ENCODE data around the gene HERPUD1.
"Not testable (repeated sequence)": the region's sequence is repeated elsewhere in the genome, so short reads cannot be mapped to it uniquely, and the experiment has no call there.

The HERPUD1 gene

DNA sequence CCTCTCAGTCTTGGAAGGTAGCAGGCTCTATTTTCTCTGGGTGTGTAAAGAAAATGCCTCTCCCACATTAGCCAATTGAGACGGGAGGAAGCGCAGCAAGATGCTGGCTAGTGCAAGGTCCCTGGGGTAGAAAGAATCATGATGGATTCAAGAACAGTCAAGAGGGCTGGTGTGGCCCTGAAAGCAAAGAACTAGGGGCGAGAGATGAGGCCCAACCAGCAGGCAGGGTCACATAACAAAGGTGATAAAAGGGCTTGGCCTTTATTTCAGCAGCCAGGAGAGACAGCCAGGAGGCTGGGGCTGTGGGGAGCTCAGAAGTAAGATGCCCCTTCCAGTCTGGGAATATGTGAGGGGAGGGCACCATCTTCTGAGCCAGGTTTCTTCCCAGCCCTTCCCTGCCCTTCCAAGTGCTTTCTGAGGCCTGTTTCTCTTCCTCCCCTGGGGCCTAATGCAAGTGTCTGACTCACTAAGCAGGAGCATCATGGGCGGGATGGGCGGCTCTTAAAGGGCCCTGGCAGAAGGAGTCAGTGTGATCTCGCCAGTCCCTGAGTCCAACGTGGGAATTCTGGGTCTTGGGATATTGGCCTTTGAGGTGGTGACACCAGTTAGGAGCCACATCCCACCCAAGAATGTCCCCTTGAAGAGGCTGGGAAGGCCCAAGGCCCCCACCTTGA is 53.5 kb downstream of the HERPUD1 start:
- peak overlapping the region; percentile 100 for H3K27ac Mint-ChIP-seq
- peaks cover 38% of the 10 kb centered on the region for H3K36me3 Mint-ChIP-seq
- peak overlapping the region; percentile 96 for H3K4me3 Mint-ChIP-seq
- no peaks in the 10 kb centered on the region for H3K27me3 Mint-ChIP-seq
- H3K4me1 Mint-ChIP-seq (ENCODE audit: low read depth) = peaks cover 74% of the 10 kb centered on the region
- H3K9me3 Mint-ChIP-seq (ENCODE audit: low read depth) = no peaks in the 10 kb centered on the region

DNA sequence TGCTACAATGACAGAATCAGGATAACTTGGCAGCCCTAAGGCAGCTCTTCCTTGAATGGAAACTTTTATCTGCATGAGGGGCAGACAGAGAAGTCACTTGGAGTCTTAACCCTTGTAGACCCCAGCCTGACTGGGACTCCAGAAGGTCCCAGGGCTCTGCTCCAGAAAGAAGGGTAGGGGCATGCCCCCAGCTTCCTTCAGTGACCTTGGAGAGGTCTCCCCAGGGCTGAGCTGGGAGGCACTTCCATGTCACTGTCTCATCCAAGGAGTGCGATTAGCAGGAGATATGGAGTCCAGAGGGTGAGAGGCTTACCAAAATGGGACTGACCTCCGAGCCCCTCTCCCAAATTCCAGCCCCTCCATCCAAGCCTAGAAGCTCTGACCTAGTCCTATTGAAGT is 54.0 kb downstream of the HERPUD1 start:
- Mint-ChIP-seq H3K4me1 (ENCODE audit: low read depth) (peaks cover 72% of the 10 kb centered on the region), H3K36me3 (peaks cover 41% of the 10 kb centered on the region), H3K9me3 (ENCODE audit: low read depth) (no peaks in the 10 kb centered on the region), H3K4me3 (peak overlapping the region; percentile 96), H3K27me3 (no peaks in the 10 kb centered on the region), H3K27ac (peak overlapping the region; percentile 100)

DNA sequence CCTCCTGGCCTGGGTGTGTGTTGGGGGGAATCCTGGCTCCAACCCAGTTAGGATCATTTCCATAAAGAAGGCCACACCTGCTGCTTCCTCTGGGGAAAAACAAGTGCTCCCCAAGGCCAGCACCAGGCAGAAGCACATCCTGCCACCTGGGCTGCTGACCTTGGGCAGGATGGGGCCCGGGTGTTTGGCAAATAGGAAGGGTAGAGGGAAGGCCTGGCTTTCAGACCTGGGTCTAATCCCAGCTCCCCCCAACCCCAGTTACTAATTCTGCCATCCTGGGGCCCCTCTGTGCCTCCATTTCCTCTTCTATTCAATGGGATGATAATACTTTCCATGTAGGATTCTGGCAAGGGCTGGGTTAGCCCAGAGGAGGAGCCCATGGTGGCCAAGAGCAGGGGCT is 54.4 kb downstream of the HERPUD1 start:
- Mint-ChIP-seq H3K4me3 (peak overlapping the region; percentile 96), H3K9me3 (ENCODE audit: low read depth) (no peaks in the 10 kb centered on the region), H3K27me3 (no peaks in the 10 kb centered on the region), H3K4me1 (ENCODE audit: low read depth) (peaks cover 69% of the 10 kb centered on the region), H3K27ac (peak overlapping the region; percentile 100), H3K36me3 (peaks cover 42% of the 10 kb centered on the region)

DNA sequence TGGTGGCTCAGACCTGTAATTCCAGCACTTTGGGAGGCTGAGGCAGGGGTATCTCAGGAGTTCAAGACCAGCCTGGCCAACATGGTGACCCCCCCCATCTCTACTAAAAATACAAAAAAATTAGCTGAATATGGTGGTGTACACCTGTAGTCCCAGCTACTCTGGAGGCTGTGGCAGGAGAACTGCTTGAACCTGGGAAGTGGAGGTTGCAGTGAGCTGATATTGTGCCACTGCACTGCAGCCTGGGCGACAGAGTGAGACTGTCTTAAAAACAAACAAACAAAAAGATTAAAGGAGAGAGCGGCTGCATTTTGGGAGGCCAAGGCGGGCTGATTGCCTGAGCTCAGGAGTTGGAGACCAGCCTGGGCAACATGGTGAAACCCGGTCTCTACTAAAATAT is 55.0 kb downstream of the HERPUD1 start:
- peak overlapping the region; percentile 96 for H3K4me3 Mint-ChIP-seq
- not testable (repeated sequence) for H3K27me3 Mint-ChIP-seq; H3K9me3 Mint-ChIP-seq (ENCODE audit: low read depth)
- peak overlapping the region; percentile 100 for H3K27ac Mint-ChIP-seq
- peaks cover 68% of the 10 kb centered on the region for H3K4me1 Mint-ChIP-seq (ENCODE audit: low read depth)
- peaks cover 43% of the 10 kb centered on the region for H3K36me3 Mint-ChIP-seq

DNA sequence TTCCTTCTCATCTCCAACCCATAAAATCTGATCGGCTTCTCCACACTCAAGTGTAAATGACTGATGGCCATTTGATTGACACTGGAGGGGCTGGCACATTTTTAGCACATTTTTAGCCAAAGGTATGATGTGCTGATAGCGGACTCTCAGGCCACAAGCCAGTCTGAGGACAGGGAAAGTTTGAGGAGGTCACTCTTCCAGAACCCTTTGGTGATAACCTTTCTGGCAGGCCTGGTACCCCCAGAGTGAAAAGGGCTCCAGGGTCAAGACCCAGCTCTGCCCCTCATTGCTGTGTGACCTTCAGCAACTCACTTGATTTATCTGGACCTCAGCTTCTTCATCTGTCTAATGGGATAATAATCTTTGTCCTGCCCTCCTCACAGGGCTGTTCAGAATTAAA is 55.8 kb downstream of the HERPUD1 start:
- peaks cover 43% of the 10 kb centered on the region for H3K36me3 Mint-ChIP-seq
- peak overlapping the region; percentile 96 for H3K4me3 Mint-ChIP-seq
- H3K4me1 Mint-ChIP-seq (ENCODE audit: low read depth) = peaks cover 63% of the 10 kb centered on the region
- no peaks in the 10 kb centered on the region for H3K27me3 Mint-ChIP-seq
- peak overlapping the region; percentile 100 for H3K27ac Mint-ChIP-seq
- H3K9me3 Mint-ChIP-seq (ENCODE audit: low read depth) = no peaks in the 10 kb centered on the region

DNA sequence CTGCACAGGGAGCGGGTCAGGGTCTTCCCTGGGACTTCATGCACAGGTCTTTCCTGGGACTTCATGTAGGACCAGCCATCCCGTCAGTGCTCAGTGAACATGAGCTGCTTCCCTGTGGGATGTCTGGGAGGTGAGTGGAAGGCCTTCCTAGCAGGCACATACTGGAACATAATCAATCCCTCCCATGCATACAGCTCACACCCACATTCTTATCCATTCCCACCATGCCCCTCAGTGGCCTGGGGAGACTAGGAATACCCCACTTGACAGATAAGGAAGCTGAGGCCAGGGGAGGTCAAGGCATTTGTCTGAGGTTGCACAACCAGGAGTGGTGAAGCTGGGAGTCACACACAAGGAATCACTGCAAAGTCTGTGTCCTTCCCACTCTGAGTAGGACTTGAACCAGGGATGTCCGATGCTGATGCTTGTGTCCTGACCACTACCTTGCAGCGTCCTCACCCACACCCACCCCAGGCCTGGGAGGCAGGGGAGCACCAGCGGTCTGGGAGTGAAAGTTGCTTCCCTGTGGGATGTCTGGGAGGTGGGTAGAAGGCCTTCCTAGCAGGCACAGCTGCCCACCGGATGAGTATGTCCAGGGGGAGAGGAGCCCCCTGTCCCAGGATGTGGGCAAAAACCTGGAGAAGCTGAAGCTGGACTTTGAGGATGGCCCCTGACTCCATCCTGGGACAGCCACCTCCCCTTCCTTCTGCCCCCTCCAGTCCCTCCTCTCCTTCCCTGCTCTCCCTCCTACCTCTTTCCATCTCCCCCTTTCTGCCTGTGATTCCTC is 56.4 kb downstream of the HERPUD1 start:
- Mint-ChIP-seq H3K4me3 (peak overlapping the region; percentile 96), H3K27me3 (no peaks in the 10 kb centered on the region), H3K36me3 (peaks cover 44% of the 10 kb centered on the region), H3K4me1 (ENCODE audit: low read depth) (peaks cover 63% of the 10 kb centered on the region), H3K9me3 (ENCODE audit: low read depth) (no peaks in the 10 kb centered on the region), H3K27ac (peak overlapping the region; percentile 100)

DNA sequence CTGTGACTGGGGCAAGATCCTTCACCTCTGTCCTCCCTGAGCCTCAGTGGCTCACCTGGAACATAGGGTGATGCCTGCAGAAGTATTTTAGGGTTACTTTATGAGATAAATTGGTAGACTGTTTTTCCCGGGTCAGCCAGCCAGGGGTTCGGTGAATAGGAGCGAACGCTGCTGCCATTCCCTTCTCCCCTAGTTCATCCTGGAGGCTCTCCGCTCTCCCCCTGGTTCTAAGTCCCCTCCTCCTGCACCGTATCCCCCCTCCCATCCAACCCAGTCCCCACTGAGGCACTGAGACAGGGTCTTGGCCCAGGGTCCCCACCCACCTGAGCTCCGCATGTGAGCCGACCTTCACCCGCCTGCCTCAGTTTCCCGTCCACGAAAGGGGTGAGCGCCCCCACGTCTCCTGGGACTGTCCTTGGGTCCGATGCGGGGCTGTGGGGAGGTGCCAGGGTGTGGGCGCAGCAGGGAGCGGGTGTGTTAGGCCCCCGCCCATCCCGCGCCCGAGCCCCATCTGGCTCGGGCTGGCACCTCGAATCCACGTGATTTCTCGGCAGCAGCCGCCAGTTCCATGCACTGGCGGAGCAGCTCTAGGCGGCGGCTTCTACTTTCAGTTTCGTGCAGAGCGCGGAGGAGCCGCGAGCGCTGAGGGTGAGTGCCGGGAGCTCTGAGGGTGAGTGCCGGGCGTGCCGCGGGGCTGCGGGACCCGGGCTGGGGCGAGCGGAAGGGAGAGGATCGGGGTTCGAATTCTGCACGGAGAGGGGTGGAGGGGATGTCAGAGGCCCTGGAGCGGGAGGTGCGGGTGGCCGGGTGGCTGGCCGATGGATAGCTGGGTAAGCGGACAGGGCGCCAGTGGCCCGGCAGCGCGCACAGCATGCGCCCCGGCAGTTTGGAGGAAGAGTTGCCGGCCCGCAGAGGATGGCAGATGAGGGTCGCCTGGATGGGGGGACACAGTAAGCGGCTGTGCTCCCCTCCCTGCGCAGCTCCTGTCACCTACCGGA is 57.3 kb downstream of the HERPUD1 start, which contains the start of gene NLRC5:
Gene NLRC5, plus strand, starts transcription at position 610 of the 998 bp plus-strand sequence. CDS start 31,156 bp downstream, outside the sequence.
- Mint-ChIP-seq H3K27me3 (no peaks in the 10 kb centered on the region), H3K4me3 (peak within 1 kb of the TSS; percentile 96), H3K4me1 (ENCODE audit: low read depth) (peaks cover 63% of the 10 kb centered on the region), H3K27ac (peak within 1 kb of the TSS; percentile 100), H3K9me3 (ENCODE audit: low read depth) (no peaks in the 10 kb centered on the region), H3K36me3 (peaks cover 50% of the 10 kb centered on the region)

DNA sequence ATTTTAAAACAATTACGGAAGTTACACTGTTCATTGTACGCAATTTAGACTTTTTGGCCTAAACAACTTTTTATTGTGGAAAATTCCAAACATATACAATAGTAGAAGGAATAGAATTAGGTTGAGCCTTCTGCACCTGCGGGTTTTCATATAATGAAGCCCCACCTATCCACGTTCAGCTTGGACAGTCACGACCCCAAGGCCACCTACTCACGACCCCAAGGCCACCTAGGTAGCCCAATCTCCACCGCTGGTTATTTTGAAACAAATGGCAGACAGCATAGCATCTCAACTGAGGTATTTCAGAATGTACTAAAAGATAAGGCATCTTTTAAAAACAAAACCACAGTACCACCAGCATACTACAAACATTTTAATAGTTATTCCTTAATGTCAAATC is 58.0 kb downstream of the HERPUD1 start:
- Mint-ChIP-seq H3K4me1 (ENCODE audit: low read depth) (peaks cover 63% of the 10 kb centered on the region), H3K9me3 (ENCODE audit: low read depth) (no peaks in the 10 kb centered on the region), H3K4me3 (peak overlapping the region; percentile 96), H3K36me3 (peaks cover 45% of the 10 kb centered on the region), H3K27ac (peak overlapping the region; percentile 100), H3K27me3 (no peaks in the 10 kb centered on the region)

DNA sequence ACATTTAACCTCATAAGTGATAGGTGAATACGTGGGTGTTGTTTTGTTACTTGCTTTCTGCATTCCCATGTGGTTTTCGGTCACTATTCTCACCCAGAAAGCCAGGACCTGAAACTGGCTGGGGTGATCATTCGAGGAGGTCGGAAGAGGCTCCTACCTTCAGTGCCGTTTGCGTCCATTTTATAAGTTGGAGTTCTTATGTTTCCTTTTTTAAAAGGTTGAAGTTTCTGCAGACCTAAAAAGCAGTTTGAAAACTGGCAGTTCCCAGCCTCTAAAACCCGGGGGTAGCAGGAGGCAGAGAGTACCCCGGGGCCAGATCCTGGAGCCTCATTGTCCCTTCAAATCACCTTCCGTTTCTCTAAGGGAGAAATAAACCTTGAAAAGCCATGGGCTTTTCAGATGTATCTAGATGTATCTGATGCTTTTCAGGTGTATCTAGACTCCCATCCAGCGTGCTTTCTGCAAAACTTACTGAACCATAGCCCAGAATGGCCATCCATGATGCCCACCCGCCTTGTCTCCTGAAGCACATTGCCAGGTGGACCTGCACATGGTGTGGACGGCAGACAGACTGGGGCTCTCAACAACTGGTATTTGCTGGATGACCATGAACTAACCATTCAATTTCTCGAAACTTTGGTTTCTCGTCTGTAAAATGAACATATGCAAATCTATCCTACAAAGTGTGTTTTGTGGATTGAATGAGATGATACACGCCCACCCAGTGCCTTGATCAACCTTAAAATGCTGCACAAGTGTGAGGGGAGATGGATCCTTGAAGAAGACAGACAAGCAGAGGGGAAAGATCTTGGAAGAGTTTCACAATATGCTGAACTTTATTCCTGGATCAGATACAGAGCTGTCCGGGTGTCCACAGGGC is 58.7 kb downstream of the HERPUD1 start:
- Mint-ChIP-seq H3K36me3 (peaks cover 45% of the 10 kb centered on the region), H3K4me3 (peak overlapping the region; percentile 96), H3K27ac (peak overlapping the region; percentile 100), H3K9me3 (ENCODE audit: low read depth) (no peaks in the 10 kb centered on the region), H3K27me3 (no peaks in the 10 kb centered on the region), H3K4me1 (ENCODE audit: low read depth) (peaks cover 63% of the 10 kb centered on the region)

DNA sequence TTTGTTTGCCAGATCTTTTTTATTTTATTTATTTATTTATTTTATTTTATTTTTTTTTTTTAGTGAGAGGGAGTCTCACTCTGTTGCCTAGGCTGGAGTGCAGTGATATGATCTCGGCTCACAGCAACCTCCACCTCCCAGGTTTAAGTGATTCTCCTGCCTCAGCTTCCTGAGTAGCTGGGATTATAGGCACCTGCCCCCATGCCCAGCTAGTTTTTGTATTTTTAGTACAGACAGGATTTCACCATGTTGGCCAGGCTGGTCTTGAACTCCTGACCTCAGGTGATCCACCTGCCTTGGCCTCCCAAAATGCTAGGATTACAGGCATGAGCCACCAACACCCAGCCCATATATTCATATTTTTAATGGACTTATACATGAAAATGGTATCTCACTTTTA is 60.5 kb downstream of the HERPUD1 start:
- not testable (repeated sequence) for H3K9me3 Mint-ChIP-seq (ENCODE audit: low read depth); H3K27me3 Mint-ChIP-seq
- H3K4me3 Mint-ChIP-seq = peak overlapping the region; percentile 96
- H3K27ac Mint-ChIP-seq = peak overlapping the region; percentile 100
- H3K4me1 Mint-ChIP-seq (ENCODE audit: low read depth) = peaks cover 66% of the 10 kb centered on the region
- peaks cover 44% of the 10 kb centered on the region for H3K36me3 Mint-ChIP-seq

DNA sequence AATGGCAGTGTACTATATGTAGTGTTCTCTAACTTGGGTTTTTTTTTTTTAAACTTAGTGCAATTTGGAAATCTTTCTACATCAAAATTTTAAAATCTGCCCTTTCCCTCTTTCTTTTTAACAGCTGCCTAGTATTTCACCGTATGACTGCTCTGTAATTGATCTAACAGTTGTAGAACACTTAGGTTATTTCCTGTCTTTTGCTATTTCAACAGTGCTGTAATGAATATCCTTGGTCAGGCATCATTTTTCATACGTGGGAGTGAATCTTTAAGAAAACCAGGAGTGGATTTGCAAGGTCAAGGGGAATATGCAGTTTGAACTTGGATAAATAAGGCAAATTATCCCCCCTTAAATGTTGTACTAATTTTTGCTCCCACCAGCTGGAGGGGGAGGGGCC is 61.3 kb downstream of the HERPUD1 start:
- H3K36me3 Mint-ChIP-seq = peaks cover 38% of the 10 kb centered on the region
- peak overlapping the region; percentile 93 for H3K27ac Mint-ChIP-seq
- no peaks in the 10 kb centered on the region for H3K27me3 Mint-ChIP-seq
- H3K4me1 Mint-ChIP-seq (ENCODE audit: low read depth) = peaks cover 66% of the 10 kb centered on the region
- H3K9me3 Mint-ChIP-seq (ENCODE audit: low read depth) = no peaks in the 10 kb centered on the region
- H3K4me3 Mint-ChIP-seq = peak overlapping the region; percentile 96

DNA sequence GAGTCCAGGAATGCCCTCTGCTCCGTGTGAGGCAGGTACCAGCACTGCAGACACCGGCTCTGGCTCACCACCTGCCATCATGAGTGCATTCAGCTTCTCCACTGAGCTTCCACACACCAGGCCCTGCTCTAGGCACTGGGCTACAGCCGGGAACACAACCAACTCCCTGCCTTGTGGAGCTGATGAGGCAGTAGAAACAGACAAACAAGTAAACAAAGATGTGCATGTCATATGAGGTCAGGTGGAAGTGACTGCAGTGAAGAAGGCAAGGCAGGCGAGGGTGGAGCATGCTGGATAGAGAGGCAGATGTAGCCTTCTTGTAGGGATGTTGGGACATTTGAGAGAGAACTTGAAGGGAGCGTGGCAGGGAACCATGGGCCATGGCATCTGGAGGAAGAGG is 62.4 kb downstream of the HERPUD1 start:
- H3K27ac Mint-ChIP-seq = peak overlapping the region; percentile 93
- H3K4me3 Mint-ChIP-seq = peak overlapping the region; percentile 96
- peaks cover 77% of the 10 kb centered on the region for H3K4me1 Mint-ChIP-seq (ENCODE audit: low read depth)
- peaks cover 40% of the 10 kb centered on the region for H3K36me3 Mint-ChIP-seq
- H3K27me3 Mint-ChIP-seq = no peaks in the 10 kb centered on the region
- no peaks in the 10 kb centered on the region for H3K9me3 Mint-ChIP-seq (ENCODE audit: low read depth)
